SK-N-SH (cell line): ENCODE measurements around the gene PEMT.

Experiments used
- CHD2 ChIP-seq: fragments of 150-350 bp; IDR thresholded peaks from 2 replicates; pipeline ENCODE4 v1.6.1; 2018; ENCODE audit warnings: low read length; ENCODE audit not compliant: partially characterized antibody
- EZH2phosphoT487 ChIP-seq: fragments of 200-600 bp; sonication (generic); IDR thresholded peaks from 2 replicates; pipeline ENCODE4 v1.6.1; 2017; ENCODE audit warnings: low read depth, mixed run types, mild to moderate bottlenecking, antibody characterized with exemption, moderate library complexity, borderline replicate concordance
- FOXJ3 ChIP-seq: sonication (generic); formaldehyde crosslinking; IDR thresholded peaks from 2 replicates; pipeline ENCODE4 v1.5.1; 2020; ENCODE audit warnings: mild to moderate bottlenecking, missing genetic modification reagents
- JUND ChIP-seq: IDR thresholded peaks from 2 replicates; pipeline ENCODE4 v1.4.0; 2012
- MAX ChIP-seq: IDR thresholded peaks from 2 replicates; pipeline ENCODE4 v1.4.0; 2012; ENCODE audit warnings: low read depth
- POLR2AphosphoS5 ChIP-seq: IDR thresholded peaks from 2 replicates; pipeline ENCODE4 v1.6.1; 2012; ENCODE audit warnings: low read depth, low read length
- REST ChIP-seq: IDR thresholded peaks from 2 replicates; pipeline ENCODE4 v1.6.1; 2012; ENCODE audit warnings: mild to moderate bottlenecking, low read depth, low read length, moderate library complexity
- RFX5 ChIP-seq: IDR thresholded peaks from 2 replicates; pipeline ENCODE4 v1.6.1; 2012; ENCODE audit warnings: mild to moderate bottlenecking, improper control_type of control experiment, low read length
- TAF1 ChIP-seq: IDR thresholded peaks from 2 replicates; pipeline ENCODE4 v1.6.1; 2012; ENCODE audit warnings: low read depth, mild to moderate bottlenecking, low read length, moderate library complexity, borderline replicate concordance
- TCF12 ChIP-seq: IDR thresholded peaks from 2 replicates; pipeline ENCODE4 v1.4.0; 2012
- TEAD4 ChIP-seq: IDR thresholded peaks from 2 replicates; pipeline ENCODE4 v1.4.0; 2012; ENCODE audit warnings: mild to moderate bottlenecking, borderline replicate concordance; ENCODE audit not compliant: insufficient read depth
- TF ChIP-seq, protein P1 (sequence below): fragments of 200-600 bp; sonication (generic); IDR thresholded peaks from 2 replicates; pipeline ENCODE4 v1.6.1; 2017; ENCODE audit warnings: antibody characterized with exemption, mild to moderate bottlenecking, moderate library complexity

DNA sequence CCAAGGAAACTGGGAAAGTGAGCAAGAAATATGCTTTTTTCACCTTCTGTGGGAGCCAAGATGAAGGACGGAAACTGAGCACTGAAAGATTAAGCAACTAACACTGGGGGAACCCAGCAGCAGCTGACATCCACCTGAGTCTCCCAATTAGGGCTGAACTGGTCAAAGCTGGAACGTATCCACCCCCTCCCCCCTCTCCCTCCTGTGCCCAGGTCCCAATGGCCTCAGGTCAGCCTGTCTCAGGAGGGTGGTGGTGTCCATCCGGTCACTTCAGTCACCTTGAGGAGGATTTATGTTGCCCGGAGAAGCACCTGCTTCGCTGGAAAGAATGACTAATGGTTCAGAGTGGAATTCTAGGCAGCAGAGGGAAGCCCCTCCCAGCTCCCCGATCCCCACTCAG lies 10.0 kb downstream of the PEMT start:
- TF ChIP-seq RFX5 = no peak
- TF ChIP-seq, protein P1, sequence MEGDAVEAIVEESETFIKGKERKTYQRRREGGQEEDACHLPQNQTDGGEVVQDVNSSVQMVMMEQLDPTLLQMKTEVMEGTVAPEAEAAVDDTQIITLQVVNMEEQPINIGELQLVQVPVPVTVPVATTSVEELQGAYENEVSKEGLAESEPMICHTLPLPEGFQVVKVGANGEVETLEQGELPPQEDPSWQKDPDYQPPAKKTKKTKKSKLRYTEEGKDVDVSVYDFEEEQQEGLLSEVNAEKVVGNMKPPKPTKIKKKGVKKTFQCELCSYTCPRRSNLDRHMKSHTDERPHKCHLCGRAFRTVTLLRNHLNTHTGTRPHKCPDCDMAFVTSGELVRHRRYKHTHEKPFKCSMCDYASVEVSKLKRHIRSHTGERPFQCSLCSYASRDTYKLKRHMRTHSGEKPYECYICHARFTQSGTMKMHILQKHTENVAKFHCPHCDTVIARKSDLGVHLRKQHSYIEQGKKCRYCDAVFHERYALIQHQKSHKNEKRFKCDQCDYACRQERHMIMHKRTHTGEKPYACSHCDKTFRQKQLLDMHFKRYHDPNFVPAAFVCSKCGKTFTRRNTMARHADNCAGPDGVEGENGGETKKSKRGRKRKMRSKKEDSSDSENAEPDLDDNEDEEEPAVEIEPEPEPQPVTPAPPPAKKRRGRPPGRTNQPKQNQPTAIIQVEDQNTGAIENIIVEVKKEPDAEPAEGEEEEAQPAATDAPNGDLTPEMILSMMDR = no peak
- TF ChIP-seq CHD2 = no peak
- no peak for TF ChIP-seq MAX
- no peak for TF ChIP-seq REST
- TF ChIP-seq TEAD4 = no peak
- TF ChIP-seq EZH2phosphoT487 = no peak
- TF ChIP-seq TAF1 = no peak
- TF ChIP-seq FOXJ3 (CRISPR knock-in tag) = no peak
- TF ChIP-seq TCF12 = no peak
- no peak for TF ChIP-seq JUND
- no peak for TF ChIP-seq POLR2AphosphoS5
